CD8-positive, alpha-beta memory T cell (primary cell): ENCODE data around the gene RASSF7. TPM values are rescaled to one million over a fixed set of nuclear protein-coding genes. Genes with fewer than 3 reads are reported as not detected.

Experiments
- CTCF ChIA-PET: fragments of 350-600 bp; sonication (Branson Sonifier 250); formaldehyde crosslinking; loops from one replicate; lab custom pipeline; 2021; ENCODE audit warnings: antibody characterized with exemption; lab: Charles Lee
- POLR2A ChIA-PET: fragments of 350-600 bp; sonication (Branson Sonifier 250); formaldehyde crosslinking; loops from one replicate; lab custom pipeline; 2021; ENCODE audit warnings: antibody characterized with exemption; lab: Charles Lee
- DNase-seq, 5 donors: peaks; one replicate each; pipeline versions ENCODE4 v3.0.0 to v3.0.0-alpha.2; 2020 to 2022; ENCODE audit warnings: mixed read lengths in 1 of 5
- H3K27ac ChIP-seq: one replicate; pipeline ENCODE4 v1.7.0; 2013; ENCODE audit warnings: low read depth, mild to moderate bottlenecking, low read length, moderate library complexity
- H3K27me3 ChIP-seq: 2 replicates; pipeline ENCODE4 v1.7.0; 2013; ENCODE audit warnings: low read length, mild to moderate bottlenecking; ENCODE audit not compliant: insufficient read depth, poor library complexity, severe bottlenecking
- H3K36me3 ChIP-seq: 2 replicates; pipeline ENCODE4 v1.7.0; 2013; ENCODE audit warnings: mild to moderate bottlenecking, low read length, moderate library complexity; ENCODE audit not compliant: insufficient read depth
- H3K4me1 ChIP-seq: 2 replicates; pipeline ENCODE4 v1.7.0; 2013; ENCODE audit warnings: mild to moderate bottlenecking, low read length, moderate library complexity; ENCODE audit not compliant: insufficient read depth
- H3K4me3 ChIP-seq: 2 replicates; pipeline ENCODE4 v1.7.0; 2013; ENCODE audit warnings: mild to moderate bottlenecking, low read length
- H3K9me3 ChIP-seq: 2 replicates; pipeline ENCODE4 v1.7.0; 2013; ENCODE audit warnings: mild to moderate bottlenecking, low read length
- H3K27ac Mint-ChIP-seq, 8 donors: one replicate each; pipeline ENCODE4 v1.8.0; 2020 to 2021; ENCODE audit warnings: mixed read lengths in 8 of 8, mild to moderate bottlenecking in 6 of 8, inconsistent platforms in 3 of 8, moderate library complexity in 3 of 8
- H3K27me3 Mint-ChIP-seq, 2 donors: one replicate each; pipeline ENCODE4 v1.8.0; 2020 to 2021; ENCODE audit warnings: mixed read lengths in 2 of 2, mild to moderate bottlenecking in 1 of 2, moderate library complexity in 1 of 2
- H3K36me3 Mint-ChIP-seq, 3 donors: one replicate each; pipeline ENCODE4 v1.8.0; 2020 to 2021; ENCODE audit warnings: mixed read lengths in 3 of 3, inconsistent platforms in 1 of 3, mild to moderate bottlenecking in 1 of 3
- H3K4me1 Mint-ChIP-seq, 3 donors: one replicate each; pipeline ENCODE4 v1.8.0; 2020 to 2021; ENCODE audit warnings: mixed read lengths in 3 of 3, inconsistent platforms in 1 of 3, mild to moderate bottlenecking in 1 of 3
- H3K4me3 Mint-ChIP-seq, 7 donors: one replicate each; pipeline ENCODE4 v1.8.0; 2020 to 2021; ENCODE audit warnings: mixed read lengths in 7 of 7, mild to moderate bottlenecking in 6 of 7, moderate library complexity in 4 of 7, inconsistent platforms in 2 of 7
- H3K9me3 Mint-ChIP-seq, 5 donors: one replicate each; pipeline ENCODE4 v1.8.0; 2020 to 2022; ENCODE audit warnings: mixed read lengths in 5 of 5, mild to moderate bottlenecking in 3 of 5, moderate library complexity in 2 of 5, inconsistent platforms in 1 of 5
- polyA plus RNA-seq: library from polyadenylated mRNA; unstranded; fragments of 300-500 nt; fragmentation: Illumina TruSeq; gene quantifications from one replicate; pipeline ENCODE4 v1.2.3, GENCODE V29; 2021
- total RNA-seq, 2 experiments: library from RNA; stranded (reverse); gene quantifications; one replicate each; pipeline ENCODE4 v1.2.3, GENCODE V29; 2021

The RASSF7 gene
- total and polyA plus RNA-seq, 3 experiments from 2014 or later: 20.4 to 39.7 (median 20.7) TPM

DNA sequence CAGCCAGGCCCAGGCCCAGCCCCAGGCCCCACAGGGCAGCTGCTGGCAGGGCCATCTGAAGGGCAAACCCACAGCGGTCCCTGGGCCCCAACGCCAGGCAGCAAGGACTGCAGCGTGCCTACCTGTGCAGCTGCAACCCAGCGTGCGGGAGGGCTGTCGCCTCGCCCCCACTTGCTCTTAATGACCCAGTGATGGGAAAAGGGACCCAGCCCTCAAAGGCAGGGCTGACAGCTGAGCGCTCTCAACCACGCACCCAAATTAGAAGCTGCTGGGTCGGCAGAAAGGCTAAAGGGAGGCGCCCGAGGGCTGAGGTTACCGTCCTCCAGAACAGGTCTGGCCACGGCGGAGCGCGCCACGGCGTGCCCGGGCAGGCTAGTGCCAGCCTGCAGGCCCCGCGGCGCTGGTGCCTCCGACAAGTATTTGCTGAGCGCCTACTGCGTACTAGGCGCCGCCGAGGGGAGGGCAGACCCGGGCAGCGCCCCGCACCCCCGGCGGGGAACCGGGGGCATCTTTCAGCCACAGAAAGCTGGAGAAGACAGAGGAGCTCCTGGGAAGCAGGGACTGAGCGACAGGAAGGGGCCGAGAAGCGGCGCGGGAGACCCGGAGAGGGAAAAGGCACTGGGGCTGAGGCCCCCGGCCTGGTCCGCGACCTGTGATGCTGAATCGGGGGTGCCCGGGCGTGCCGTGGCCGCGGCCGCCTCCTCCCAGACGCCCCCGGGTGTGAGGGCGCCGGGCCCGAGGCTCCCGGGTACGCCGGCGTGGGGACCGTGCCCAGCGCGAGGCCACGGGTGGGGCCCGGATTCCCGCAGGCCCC, 26.2 kb upstream of the RASSF7 start:
- Mint-ChIP-seq H3K27ac (peak overlapping the region in 2 of 8 donors; percentile 17 to 38), H3K4me3 (peak overlapping the region; percentile 58 to 92 (median 70)), H3K27me3 (peaks cover 0 to 4% of the 10 kb centered on the region in 2 donors), H3K9me3 (no peaks in the 10 kb centered on the region), H3K4me1 (peaks cover 3 to 32% (median 11%) of the 10 kb centered on the region in 3 donors), H3K36me3 (peaks cover 0 to 18% (median 0%) of the 10 kb centered on the region in 3 donors)
- CTCF ChIA-PET: interaction anchor here (0.6 to 2.8 kb wide), 4 partner anchors 13 to 20 kb away, joined by 3 to 16 read pairs (median 6); no protein-coding TSS in a partner anchor
- peak in 2 of 5 donors; percentile 21 to 59 for DNase-seq
- H3K27me3 ChIP-seq: no peaks in the 10 kb centered on the region
- peaks cover 37% of the 10 kb centered on the region for H3K4me1 ChIP-seq
- peak overlapping the region; percentile 64 for H3K4me3 ChIP-seq
- H3K36me3 ChIP-seq: no peaks in the 10 kb centered on the region
- peak overlapping the region; percentile 65 for H3K27ac ChIP-seq
- no peaks in the 10 kb centered on the region for H3K9me3 ChIP-seq
- POLR2A ChIA-PET: interaction anchor here (2.4 kb wide), 1 partner anchor 28 kb away, joined by 16 read pairs; the partner anchor contains the start of gene RNH1

DNA sequence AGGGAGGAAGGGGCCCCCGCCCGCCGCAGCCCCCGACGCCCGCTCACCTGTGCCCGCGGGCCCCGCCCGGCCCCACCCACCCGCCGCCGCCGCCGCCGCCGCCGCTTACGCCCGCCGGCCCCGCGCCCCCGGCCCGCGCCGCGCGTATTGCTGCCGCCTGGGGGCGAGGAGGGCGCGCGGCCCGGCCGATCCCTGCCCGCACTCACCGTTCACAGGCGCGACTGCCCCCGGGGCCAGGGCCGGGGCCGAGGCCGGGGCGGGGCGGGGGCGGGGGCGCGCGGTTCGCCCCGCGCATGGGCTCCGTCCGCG, 25.6 kb upstream of the RASSF7 start:
- Mint-ChIP-seq H3K4me1 (peaks cover 3 to 32% (median 11%) of the 10 kb centered on the region in 3 donors), H3K27me3 (peaks cover 0 to 4% of the 10 kb centered on the region in 2 donors), H3K4me3 (peak overlapping the region in 1 of 7 donors; percentile 34), H3K9me3 (no peaks in the 10 kb centered on the region), H3K36me3 (peaks cover 0 to 15% (median 0%) of the 10 kb centered on the region in 3 donors), H3K27ac (no peak overlapping the region)
- no peaks in the 10 kb centered on the region for H3K27me3 ChIP-seq
- no peaks in the 10 kb centered on the region for H3K36me3 ChIP-seq
- ChIA-PET POLR2A (interaction anchor here (1.9 to 2.8 kb wide), 4 partner anchors 28 to 161 kb away, joined by 9 to 16 read pairs (median 12); partner anchors contain the start of genes PHRF1, RNH1 and TMEM80), CTCF (interaction anchor here (0.8 to 2.8 kb wide), 7 partner anchors 13 to 162 kb away, joined by 3 to 16 read pairs (median 3); partner anchors contain the start of gene PHRF1)
- H3K27ac ChIP-seq: no peak overlapping the region
- no peaks in the 10 kb centered on the region for H3K9me3 ChIP-seq
- peaks cover 37% of the 10 kb centered on the region for H3K4me1 ChIP-seq
- H3K4me3 ChIP-seq: no peak overlapping the region
- DNase-seq: no peak

DNA sequence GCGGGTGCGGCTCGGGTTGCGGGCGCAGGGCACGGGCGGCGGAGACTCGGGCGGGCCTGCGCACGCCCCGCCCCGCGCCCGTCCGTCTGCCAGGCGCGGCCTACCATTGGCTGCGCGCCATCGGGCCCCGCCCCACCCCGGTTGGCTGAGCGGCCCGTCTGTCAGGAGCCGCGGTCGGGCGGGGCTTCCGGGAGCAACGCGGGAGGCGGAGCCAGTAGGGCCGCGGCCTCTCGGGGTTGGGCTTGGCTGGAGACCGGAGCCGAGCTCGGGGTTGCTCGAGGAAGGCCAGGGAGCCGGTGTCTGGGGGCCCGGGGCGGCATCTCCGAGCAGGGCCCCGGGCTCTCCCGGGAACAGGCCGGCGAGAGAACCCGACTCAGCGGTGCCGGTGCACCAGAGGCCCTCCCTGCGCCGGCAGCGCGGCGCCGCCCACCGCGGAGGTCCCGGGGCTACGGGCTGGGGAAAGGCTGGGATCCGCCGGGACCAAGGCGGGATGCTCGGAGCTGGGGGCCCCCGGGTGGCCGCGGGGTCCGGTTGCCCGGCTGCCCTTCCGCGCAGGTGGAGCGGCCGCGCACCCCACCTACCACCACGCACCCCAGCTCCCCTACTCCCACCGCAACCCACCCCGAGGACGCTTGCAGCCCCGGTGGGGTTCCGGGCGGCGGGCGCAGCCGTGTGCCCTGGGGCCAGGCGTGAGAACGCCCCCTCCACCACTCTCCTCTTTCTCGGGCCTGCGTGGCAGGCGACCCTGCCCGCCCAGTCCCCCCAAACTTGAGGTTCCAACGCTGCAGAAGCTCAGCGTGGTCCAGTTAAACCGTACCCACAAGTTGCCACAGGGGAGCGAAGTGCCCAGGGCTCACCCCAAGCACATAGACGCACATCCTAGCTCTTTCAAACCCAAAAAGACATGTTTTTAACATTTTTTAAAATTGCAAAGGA, 25.0 kb upstream of the RASSF7 start, which contains the start of gene HRAS:
TSS of gene HRAS (minus strand) at position 58 of the 936 bp plus-strand sequence.
- Mint-ChIP-seq H3K4me1 (peaks cover 3 to 32% (median 11%) of the 10 kb centered on the region in 3 donors), H3K27me3 (peaks cover 0 to 4% of the 10 kb centered on the region in 2 donors), H3K4me3 (peak within 1 kb of the TSS; percentile 88 to 98 (median 93)), H3K9me3 (no peaks in the 10 kb centered on the region), H3K36me3 (peaks cover 0 to 14% (median 0%) of the 10 kb centered on the region in 3 donors), H3K27ac (peak within 1 kb of the TSS; percentile 93 to 100 (median 97))
- POLR2A ChIA-PET: interaction anchor here (0.6 to 2.8 kb wide), 11 partner anchors 17 to 275 kb away, joined by 3 to 16 read pairs (median 3); partner anchors contain the start of genes PHRF1, RNH1, RPLP2 and TMEM80
- peak; percentile 94 to 97 (median 96) for DNase-seq
- peaks cover 37% of the 10 kb centered on the region for H3K4me1 ChIP-seq
- H3K9me3 ChIP-seq: no peaks in the 10 kb centered on the region
- H3K4me3 ChIP-seq: peak within 1 kb of the TSS; percentile 64
- H3K36me3 ChIP-seq: no peaks in the 10 kb centered on the region
- peak within 1 kb of the TSS; percentile 86 for H3K27ac ChIP-seq
- no peaks in the 10 kb centered on the region for H3K27me3 ChIP-seq
- CTCF ChIA-PET: interaction anchor here (1.0 to 2.8 kb wide), 12 partner anchors 17 to 191 kb away, joined by 3 to 16 read pairs (median 3); partner anchors contain the start of gene PHRF1

DNA sequence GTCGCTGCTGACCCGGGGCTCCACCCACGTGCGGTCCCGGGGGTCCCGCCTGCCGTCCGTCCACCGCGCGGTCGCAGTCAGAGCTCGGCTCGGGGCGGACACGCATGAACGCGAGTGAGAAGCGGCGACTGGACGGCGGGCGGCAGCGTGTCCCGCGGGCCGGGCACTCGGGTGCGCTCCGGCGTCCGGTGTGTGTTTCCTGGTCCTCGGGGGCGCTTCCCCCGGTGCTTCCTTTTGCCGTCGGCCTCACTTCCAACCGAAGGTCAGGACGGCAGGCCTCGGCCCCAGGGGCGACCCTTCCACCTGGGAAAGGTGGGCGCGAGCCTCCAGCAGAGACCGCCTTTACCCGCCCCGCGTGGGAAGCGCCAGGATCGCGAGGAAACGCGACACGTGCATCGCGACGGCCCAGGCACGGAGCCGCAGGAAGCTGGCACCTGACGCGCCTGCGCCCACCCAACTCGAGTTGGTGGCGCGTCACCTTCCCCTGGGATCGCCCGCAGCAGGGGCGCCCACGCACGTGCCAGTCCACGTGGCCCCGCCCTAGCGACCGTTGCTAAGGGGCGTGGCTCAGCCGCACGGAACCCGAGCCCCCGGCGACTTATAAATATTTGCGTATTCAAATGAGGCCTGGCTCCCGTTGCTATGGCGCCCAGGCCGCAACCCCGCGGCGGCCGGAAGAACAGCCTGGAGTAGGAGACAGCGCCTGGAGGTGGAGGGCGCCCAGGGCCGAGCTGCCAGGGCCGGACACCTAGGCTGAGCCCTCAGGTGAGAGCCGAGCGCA, 23.7 kb upstream of the RASSF7 start, which contains the start of gene LRRC56:
TSS of gene LRRC56 (plus strand) at position 687 of the 781 bp plus-strand sequence. CDS start 3,158 bp downstream, outside the sequence.
- Mint-ChIP-seq H3K4me1 (peaks cover 3 to 30% (median 11%) of the 10 kb centered on the region in 3 donors), H3K27me3 (peaks cover 0 to 4% of the 10 kb centered on the region in 2 donors), H3K27ac (peak within 1 kb of the TSS; percentile 93 to 100 (median 97)), H3K36me3 (peaks cover 0 to 9% (median 0%) of the 10 kb centered on the region in 3 donors), H3K9me3 (no peaks in the 10 kb centered on the region), H3K4me3 (peak within 1 kb of the TSS; percentile 88 to 98 (median 93))
- H3K27me3 ChIP-seq: no peaks in the 10 kb centered on the region
- H3K4me3 ChIP-seq: peak within 1 kb of the TSS; percentile 50
- peak; percentile 90 to 98 (median 95) for DNase-seq
- ChIA-PET POLR2A (interaction anchor here (1.1 to 2.8 kb wide), 5 partner anchors 30 to 189 kb away, joined by 3 to 16 read pairs (median 9); partner anchors contain the start of genes PHRF1, RNH1 and TMEM80), CTCF (interaction anchor here (1.1 to 2.8 kb wide), 8 partner anchors 18 to 328 kb away, joined by 3 to 16 read pairs (median 4); no protein-coding TSS in a partner anchor)
- no peaks in the 10 kb centered on the region for H3K9me3 ChIP-seq
- no peaks in the 10 kb centered on the region for H3K36me3 ChIP-seq
- peaks cover 37% of the 10 kb centered on the region for H3K4me1 ChIP-seq
- peak within 1 kb of the TSS; percentile 86 for H3K27ac ChIP-seq

DNA sequence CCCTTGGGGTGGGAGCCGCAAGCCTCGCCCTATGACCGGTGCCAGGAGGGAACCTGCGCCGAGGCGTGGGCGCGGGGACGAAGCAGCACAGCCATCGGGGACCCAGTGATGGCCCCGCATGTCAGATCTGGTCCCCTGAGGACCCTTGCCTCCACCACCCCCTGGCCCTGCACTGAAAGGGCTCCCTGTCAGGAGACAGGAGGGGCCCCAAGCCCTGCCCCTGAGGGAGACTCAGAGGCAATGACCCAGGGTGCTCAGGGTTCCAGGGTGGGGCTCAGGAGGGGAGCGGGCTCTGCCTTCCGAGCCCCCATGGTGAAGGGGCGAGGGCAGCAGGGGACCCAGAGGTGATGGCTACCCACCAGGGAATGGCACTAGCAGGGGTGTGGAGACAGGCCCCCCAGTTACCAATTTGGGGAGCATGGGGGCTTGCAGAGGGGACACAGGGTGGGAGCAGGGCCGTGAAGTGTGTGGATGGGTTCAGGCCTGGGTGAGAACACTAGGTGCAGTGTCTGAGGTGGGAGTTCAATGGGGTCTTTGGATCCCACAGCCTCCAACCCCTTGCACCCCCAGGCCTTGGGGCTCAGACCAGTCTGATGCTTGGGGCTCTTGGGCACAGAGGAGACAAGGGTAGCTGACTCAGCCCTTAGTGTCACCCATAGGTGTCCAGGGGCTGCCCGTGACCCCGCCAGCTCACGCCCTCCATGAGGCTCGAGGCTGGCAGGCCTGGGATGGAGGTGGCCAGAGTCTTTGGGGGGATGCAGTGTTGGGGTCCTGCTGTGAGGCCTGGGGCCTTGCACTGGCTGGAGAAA, 22.9 kb upstream of the RASSF7 start:
- Histone ChIP-seq H3K4me3 (peak overlapping the region; percentile 50), H3K27me3 (no peaks in the 10 kb centered on the region), H3K4me1 (peaks cover 37% of the 10 kb centered on the region), H3K36me3 (no peaks in the 10 kb centered on the region), H3K9me3 (no peaks in the 10 kb centered on the region), H3K27ac (peak overlapping the region; percentile 86)
- POLR2A ChIA-PET: interaction anchor here (2.8 kb wide), 1 partner anchor 38 kb away, joined by 16 read pairs; the partner anchor contains the start of gene PHRF1
- Mint-ChIP-seq H3K9me3 (no peaks in the 10 kb centered on the region), H3K4me1 (peaks cover 3 to 29% (median 11%) of the 10 kb centered on the region in 3 donors), H3K4me3 (peak overlapping the region; percentile 55 to 98 (median 75)), H3K27ac (peak overlapping the region; percentile 79 to 100 (median 92)), H3K27me3 (peaks cover 0 to 4% of the 10 kb centered on the region in 2 donors), H3K36me3 (peaks cover 0 to 7% (median 0%) of the 10 kb centered on the region in 3 donors)
- no peak for DNase-seq
- CTCF ChIA-PET: interaction anchor here (1.1 to 1.3 kb wide), 3 partner anchors 17 to 329 kb away, joined by 3 read pairs; no protein-coding TSS in a partner anchor

DNA sequence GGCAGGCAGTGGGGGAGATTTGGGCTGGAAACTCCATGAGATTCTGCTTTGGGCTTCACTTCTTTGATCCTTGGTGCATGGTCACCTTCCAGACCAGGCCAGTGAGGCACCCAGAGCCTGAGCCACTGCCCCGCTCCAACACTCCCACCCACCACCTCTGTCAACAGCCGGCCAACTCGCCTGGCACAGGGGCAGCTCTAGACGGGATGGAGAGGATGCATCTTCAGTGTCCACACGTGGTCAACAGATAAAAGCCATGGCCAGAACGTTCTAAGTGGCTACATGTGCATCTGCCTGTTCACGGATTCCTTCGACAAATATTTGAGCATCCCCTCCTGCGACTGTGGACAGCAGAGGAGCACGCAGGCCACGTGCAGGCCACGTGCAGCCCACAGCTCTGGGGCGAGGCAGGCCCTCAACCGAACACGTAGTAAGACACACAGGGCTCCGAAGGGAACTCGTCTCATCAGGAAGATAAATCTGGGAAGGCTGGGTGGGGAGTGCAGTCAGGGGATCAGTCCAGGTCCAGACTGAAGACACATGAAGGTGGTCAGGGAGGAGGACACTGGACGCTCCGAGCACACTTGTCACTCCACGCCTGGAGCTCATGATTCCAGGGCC, 22.2 kb upstream of the RASSF7 start:
- CTCF ChIA-PET: interaction anchor here (1.1 to 1.3 kb wide), 3 partner anchors 16 to 329 kb away, joined by 3 read pairs; no protein-coding TSS in a partner anchor
- H3K27me3 Mint-ChIP-seq: peaks cover 0 to 4% of the 10 kb centered on the region in 2 donors
- H3K27ac Mint-ChIP-seq: peak overlapping the region in 6 of 8 donors; percentile 84 to 100 (median 92)
- POLR2A ChIA-PET: interaction anchor here (0.8 kb wide), 1 partner anchor 15 kb away, joined by 3 read pairs; no protein-coding TSS in a partner anchor
- no peaks in the 10 kb centered on the region for H3K9me3 Mint-ChIP-seq
- H3K27me3 ChIP-seq: no peaks in the 10 kb centered on the region
- H3K36me3 ChIP-seq: no peaks in the 10 kb centered on the region
- H3K4me3 Mint-ChIP-seq: peak overlapping the region; percentile 9 to 98 (median 44)
- peaks cover 0 to 7% (median 0%) of the 10 kb centered on the region in 3 donors for H3K36me3 Mint-ChIP-seq
- no peak overlapping the region for H3K4me3 ChIP-seq
- peaks cover 36% of the 10 kb centered on the region for H3K4me1 ChIP-seq
- peaks cover 3 to 29% (median 11%) of the 10 kb centered on the region in 3 donors for H3K4me1 Mint-ChIP-seq
- H3K27ac ChIP-seq: no peak overlapping the region
- H3K9me3 ChIP-seq: no peaks in the 10 kb centered on the region
- no peak for DNase-seq
